GM21717 (cell line): ENCODE results near the gene HSPA14.
"Not testable (repeated sequence)": the region's sequence is repeated elsewhere in the genome, so short reads cannot be mapped to it uniquely, and the experiment has no call there.

Experiments
- ATAC-seq: cut with Tn5 transposase; IDR thresholded peaks from one replicate; pipeline ENCODE4 v1.9.1; 2021; ENCODE audit warnings: mild to moderate bottlenecking, moderate library complexity; ENCODE audit not compliant: unreplicated experiment

HSPA14 gene

GRCh38 chr10:14837757-14838581 is at the start of gene HSPA14, which contains the start of the genes CDNF and MSANTD7:
Gene HSPA14 (plus strand): TSS chr10:14838306. CDS start chr10:14838403, 97 bp downstream.
Gene CDNF (minus strand): TSS chr10:14838037. CDS start chr10:14837946, 91 bp downstream.
Gene MSANTD7 (plus strand): TSS chr10:14838306. CDS start chr10:14842285, 3,979 bp downstream.
- peak; percentile 94 for ATAC-seq

GRCh38 chr10:14798636-14799035 is 39.5 kb upstream of the HSPA14 start:
- no peak for ATAC-seq

GRCh38 chr10:14800397-14800796 is 37.7 kb upstream of the HSPA14 start:
- ATAC-seq = no peak

- ATAC-seq = no peak
Observed at GRCh38 chr10:14801723-14802122, 36.4 kb upstream of the HSPA14 start.

GRCh38 chr10:14803827-14804226 is 34.3 kb upstream of the HSPA14 start:
- ATAC-seq = no peak

GRCh38 chr10:14806318-14806717 is 31.8 kb upstream of the HSPA14 start:
- no peak for ATAC-seq

- ATAC-seq = no peak
Observed at GRCh38 chr10:14810969-14811953, 26.8 kb upstream of the HSPA14 start.

GRCh38 chr10:14812271-14812670 is 25.8 kb upstream of the HSPA14 start:
- no peak for ATAC-seq

- ATAC-seq = no peak
Observed at GRCh38 chr10:14815681-14816080, 22.4 kb upstream of the HSPA14 start.

- ATAC-seq = not testable (repeated sequence)
Observed at GRCh38 chr10:14816717-14817116, 21.4 kb upstream of the HSPA14 start.

GRCh38 chr10:14820010-14820774 is 17.9 kb upstream of the HSPA14 start:
- no peak for ATAC-seq

- ATAC-seq = no peak
Observed at GRCh38 chr10:14820775-14821154, 17.3 kb upstream of the HSPA14 start.

- no peak for ATAC-seq
Observed at GRCh38 chr10:14821635-14822375, 16.3 kb upstream of the HSPA14 start.

- ATAC-seq = no peak
Observed at GRCh38 chr10:14822879-14823755, 15.0 kb upstream of the HSPA14 start.

GRCh38 chr10:14823966-14824365 is 14.1 kb upstream of the HSPA14 start:
- ATAC-seq = no peak

GRCh38 chr10:14826076-14826829 is 11.9 kb upstream of the HSPA14 start:
- no peak for ATAC-seq

- ATAC-seq = no peak
Observed at GRCh38 chr10:14833106-14833505, 5.0 kb upstream of the HSPA14 start.

- ATAC-seq = no peak
Observed at GRCh38 chr10:14836208-14836607, 1.9 kb upstream of the HSPA14 start.
